ENCODE results near the gene COL27A1.

Gene COL27A1

GRCh38 chr9:114235033-114235661 lies 79.8 kb downstream of the COL27A1 start:
- Histone ChIP-seq H3K9me3 (no peaks in the 10 kb centered on the region), H3K4me1 (ENCODE audit: control insufficient read depth in 1 of 2, insufficient read depth in 1 of 2, low read depth in 1 of 2, low read length in 1 of 2) (no peaks in the 10 kb centered on the region), H3K36me3 (no peaks in the 10 kb centered on the region), H3K27ac (no peak overlapping the region), H3K27me3 (peaks cover 5% of the 10 kb centered on the region), H3K4me3 (ENCODE audit: low read depth in 1 of 2, low read length in 1 of 2) (no peak overlapping the region)
- TF ChIP-seq, protein P1, sequence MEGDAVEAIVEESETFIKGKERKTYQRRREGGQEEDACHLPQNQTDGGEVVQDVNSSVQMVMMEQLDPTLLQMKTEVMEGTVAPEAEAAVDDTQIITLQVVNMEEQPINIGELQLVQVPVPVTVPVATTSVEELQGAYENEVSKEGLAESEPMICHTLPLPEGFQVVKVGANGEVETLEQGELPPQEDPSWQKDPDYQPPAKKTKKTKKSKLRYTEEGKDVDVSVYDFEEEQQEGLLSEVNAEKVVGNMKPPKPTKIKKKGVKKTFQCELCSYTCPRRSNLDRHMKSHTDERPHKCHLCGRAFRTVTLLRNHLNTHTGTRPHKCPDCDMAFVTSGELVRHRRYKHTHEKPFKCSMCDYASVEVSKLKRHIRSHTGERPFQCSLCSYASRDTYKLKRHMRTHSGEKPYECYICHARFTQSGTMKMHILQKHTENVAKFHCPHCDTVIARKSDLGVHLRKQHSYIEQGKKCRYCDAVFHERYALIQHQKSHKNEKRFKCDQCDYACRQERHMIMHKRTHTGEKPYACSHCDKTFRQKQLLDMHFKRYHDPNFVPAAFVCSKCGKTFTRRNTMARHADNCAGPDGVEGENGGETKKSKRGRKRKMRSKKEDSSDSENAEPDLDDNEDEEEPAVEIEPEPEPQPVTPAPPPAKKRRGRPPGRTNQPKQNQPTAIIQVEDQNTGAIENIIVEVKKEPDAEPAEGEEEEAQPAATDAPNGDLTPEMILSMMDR (IDR thresholded peaks at IDR 0.05), result no peak

DNA sequence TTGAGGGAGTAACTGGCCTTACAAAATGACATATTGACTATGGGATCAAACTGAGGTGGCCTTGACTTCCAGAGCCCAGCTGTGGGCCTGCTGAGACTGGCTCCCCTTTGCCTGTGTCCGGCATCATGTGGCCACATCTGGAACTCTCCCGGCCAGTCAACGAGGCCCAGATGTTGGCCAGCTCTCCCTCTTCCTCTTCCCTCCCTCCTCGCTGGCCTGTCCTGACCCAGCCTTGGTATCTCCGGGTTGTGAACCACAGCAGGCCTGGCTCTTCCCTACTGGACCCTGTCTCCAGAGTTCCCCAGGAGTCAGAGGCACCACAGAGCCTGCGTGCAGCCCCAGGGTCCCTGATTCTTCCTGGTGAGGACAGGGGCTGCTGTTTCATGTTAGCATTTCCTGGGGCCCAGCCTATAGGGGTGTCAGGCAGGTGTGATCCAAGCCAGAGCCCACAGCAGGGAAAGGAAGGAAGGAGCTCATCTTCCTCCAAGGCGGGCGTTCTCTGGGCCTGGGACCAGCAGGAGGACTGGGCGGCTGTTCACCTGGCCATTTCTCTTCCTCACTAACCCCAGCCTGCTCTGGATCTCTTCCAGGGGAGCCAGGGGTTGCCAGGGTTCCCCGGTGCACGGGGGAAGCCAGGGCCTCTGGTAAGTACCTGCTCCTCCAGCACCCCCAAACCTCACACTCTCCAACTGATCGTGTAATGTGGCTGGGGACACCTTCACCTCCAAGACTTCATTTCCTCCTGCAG lies 81.2 kb downstream of the COL27A1 start:
- Histone ChIP-seq H3K36me3 (no peaks in the 10 kb centered on the region), H3K27me3 (peaks cover 5% of the 10 kb centered on the region), H3K4me1 (ENCODE audit: control insufficient read depth in 1 of 2, insufficient read depth in 1 of 2, low read depth in 1 of 2, low read length in 1 of 2) (no peaks in the 10 kb centered on the region), H3K9me3 (no peaks in the 10 kb centered on the region), H3K27ac (no peak overlapping the region), H3K4me3 (ENCODE audit: low read depth in 1 of 2, low read length in 1 of 2) (no peak overlapping the region)
- TF ChIP-seq, protein P1 (IDR thresholded peaks at IDR 0.05), result no peak

GRCh38 chr9:114237247-114237646 lies 81.9 kb downstream of the COL27A1 start:
- H3K36me3 ChIP-seq, result no peaks in the 10 kb centered on the region
- H3K27ac ChIP-seq, result no peak overlapping the region
- H3K27me3 ChIP-seq, result peaks cover 5% of the 10 kb centered on the region
- no peak overlapping the region for H3K4me3 ChIP-seq (ENCODE audit: low read depth in 1 of 2, low read length in 1 of 2)
- no peaks in the 10 kb centered on the region for H3K9me3 ChIP-seq
- H3K4me1 ChIP-seq (ENCODE audit: control insufficient read depth in 1 of 2, insufficient read depth in 1 of 2, low read depth in 1 of 2, low read length in 1 of 2), result no peaks in the 10 kb centered on the region
- TF ChIP-seq, protein P1 (IDR thresholded peaks at IDR 0.05), result no peak

- TF ChIP-seq, protein P1 (IDR thresholded peaks at IDR 0.05), result no peak
- no peak overlapping the region for H3K27ac ChIP-seq
- H3K9me3 ChIP-seq, result no peaks in the 10 kb centered on the region
- no peaks in the 10 kb centered on the region for H3K36me3 ChIP-seq
- H3K4me1 ChIP-seq (ENCODE audit: control insufficient read depth in 1 of 2, insufficient read depth in 1 of 2, low read depth in 1 of 2, low read length in 1 of 2), result no peaks in the 10 kb centered on the region
- no peak overlapping the region for H3K4me3 ChIP-seq (ENCODE audit: low read depth in 1 of 2, low read length in 1 of 2)
- H3K27me3 ChIP-seq, result peaks cover 5% of the 10 kb centered on the region
Measured at GRCh38 chr9:114237781-114238180, 82.4 kb downstream of the COL27A1 start.

GRCh38 chr9:114238472-114238871 lies 83.1 kb downstream of the COL27A1 start:
- no peaks in the 10 kb centered on the region for H3K36me3 ChIP-seq
- TF ChIP-seq, protein P1 (IDR thresholded peaks at IDR 0.05), result no peak
- H3K4me3 ChIP-seq (ENCODE audit: low read depth in 1 of 2, low read length in 1 of 2), result no peak overlapping the region
- H3K4me1 ChIP-seq (ENCODE audit: control insufficient read depth in 1 of 2, insufficient read depth in 1 of 2, low read depth in 1 of 2, low read length in 1 of 2), result no peaks in the 10 kb centered on the region
- H3K9me3 ChIP-seq, result no peaks in the 10 kb centered on the region
- peaks cover 5% of the 10 kb centered on the region for H3K27me3 ChIP-seq
- H3K27ac ChIP-seq, result no peak overlapping the region

Data from neutrophil (primary cell).